Measurements from ENCODE around the gene ADCY5.

GRCh38 chr3:123483146-123483545 lies 34.3 kb upstream of the ADCY5 start:
- TF ChIP-seq REST (IDR thresholded peaks at IDR 0.05; ENCODE audit: insufficient read depth in 1 of 2, low read depth in 2 of 2, low read length in 2 of 2) (no peak), POLR2AphosphoS5 (IDR thresholded peaks at IDR 0.05; ENCODE audit: low read depth, low read length) (no peak)

Measured in PFSK-1 (cell line).